ENCODE measurements around the gene CMPK2. TPM values are rescaled to one million over a fixed set of nuclear protein-coding genes. Genes with fewer than 3 reads are reported as not detected.
A peak's percentile ranks its signal among the peaks of the same experiment; 100 is the strongest.

Gene CMPK2
- total RNA-seq (2014; rRNA removed) = 5.0 and 6.5 TPM in 2 replicates
- percentile 48 among the genes with signal in this experiment for Bru-seq, nascent RNA
- percentile 56 among the genes with signal in this experiment for BruChase-seq, experiment 1, labeled RNA remaining after a 6-hour chase
- percentile 67 among the genes with signal in this experiment for BruChase-seq, experiment 2, labeled RNA remaining after a 2-hour chase
- long read RNA-seq, transcript CMPK2-206 (5 exons, 2,417 nt) = minor isoform, 19 of 154 reads
- long read RNA-seq, transcript CMPK2-201 (5 exons, 2,884 nt) = major isoform, 112 of 154 reads
- long read RNA-seq, partial matches to known transcripts = 5 of 154 reads
- long read RNA-seq, other reads (novel, unspliced or antisense) = 18 of 154 reads

GRCh38 chr2:6865346-6866274 is at the start of gene CMPK2:
CMPK2 (minus strand) TSS chr2:6865907; CDS start chr2:6865696, 211 bp downstream.
- H2AFZ ChIP-seq (ENCODE audit: low read length) = peak within 1 kb of the TSS; percentile 94
- 0 out of 2 replicates have a peak, but pooled peaks cover 3% of the 10 kb centered on the region for H3K27me3 ChIP-seq (ENCODE audit: low read length)
- H3K4me2 ChIP-seq (ENCODE audit: low read length) = peak within 1 kb of the TSS; percentile 98
- peaks cover 13% of the 10 kb centered on the region for H3K4me1 ChIP-seq (ENCODE audit: insufficient read depth, low read length)
- H3K27ac ChIP-seq (ENCODE audit: low read length) = 0 out of 2 replicates have a peak within 1 kb of the TSS, but pooled peaks have one; percentile 12
- H3K9me3 ChIP-seq (ENCODE audit: low read length) = no peaks in the 10 kb centered on the region
- ChIA-PET POLR2A (ENCODE audit: unreplicated experiment) (no interaction called here), CTCF (interaction anchor here (0.6 to 1.2 kb wide), 5 partner anchors 10 to 823 kb away, joined by 3 to 4 read pairs (median 3); no protein-coding TSS in a partner anchor)
- no peaks in the 10 kb centered on the region for H3F3A ChIP-seq (ENCODE audit: low read length, unreplicated experiment)
- no TSS peak for BruUV-seq (replicated peaks)
- DNase-seq = peak; percentile 67
- intact Hi-C loops (cut with micrococcal nuclease) = loop anchor here (1.0 kb wide), 1 partner anchor 39 kb away; no protein-coding TSS in a partner anchor
- ATAC-seq = peak; percentile 58
- no peaks in the 10 kb centered on the region for H3K79me2 ChIP-seq (ENCODE audit: low read length)
- peak within 1 kb of the TSS; percentile 76 for H3K4me3 ChIP-seq (ENCODE audit: low read length)
- H3K9me2 ChIP-seq (replicated peaks; ENCODE audit: low read length) = no peaks in the 10 kb centered on the region
- TF ChIP-seq EZH2 (IDR thresholded peaks at IDR 0.05; ENCODE audit: low read length, unreplicated experiment) (no peak), EZH2phosphoT487 (IDR thresholded peaks at IDR 0.05; ENCODE audit: borderline replicate concordance, low read length) (no peak), CTCF (conservative IDR thresholded peaks at IDR 0.05; ENCODE audit: low read depth, low read length) (no peak; the same call in 1 of the 2 replicates)
- peak within 1 kb of the TSS; percentile 77 for H3K9ac ChIP-seq (ENCODE audit: low read length)
- no peaks in the 10 kb centered on the region for H4K20me1 ChIP-seq (ENCODE audit: low read length)
- no peaks in the 10 kb centered on the region for H3K36me3 ChIP-seq (ENCODE audit: low read depth, low read length)

- DNase-seq (no peak), ATAC-seq (no peak)
- peak overlapping the region; percentile 9; the same call in 1 of the 2 replicates for H3K9ac ChIP-seq (ENCODE audit: low read length)
- no peaks in the 10 kb centered on the region for H3F3A ChIP-seq (ENCODE audit: low read length, unreplicated experiment)
- POLR2A ChIA-PET (ENCODE audit: unreplicated experiment) = interaction anchor here (0.6 to 0.7 kb wide), 4 partner anchors 9 to 167 kb away, joined by 3 to 5 read pairs (median 4); no protein-coding TSS in a partner anchor
- no peaks in the 10 kb centered on the region for H3K36me3 ChIP-seq (ENCODE audit: low read depth, low read length)
- no peak overlapping the region for H2AFZ ChIP-seq (ENCODE audit: low read length)
- H3K79me2 ChIP-seq (ENCODE audit: low read length) = peaks cover 15% of the 10 kb centered on the region; the same call in 1 of the 2 replicates
- intact Hi-C loops (cut with micrococcal nuclease) = loop anchor here (2.0 to 5.0 kb wide), 4 partner anchors 61 to 167 kb away; no protein-coding TSS in a partner anchor
- H3K4me3 ChIP-seq (ENCODE audit: low read length) = no peak overlapping the region
- peak overlapping the region; percentile 93 for H3K27ac ChIP-seq (ENCODE audit: low read length)
- BruUV-seq (replicated peaks) = no TSS peak
- no peaks in the 10 kb centered on the region for H3K27me3 ChIP-seq (ENCODE audit: low read length)
- H3K4me2 ChIP-seq (ENCODE audit: low read length) = no peak overlapping the region
- TF ChIP-seq CTCF (conservative IDR thresholded peaks at IDR 0.05; ENCODE audit: low read depth, low read length) = no peak
- no peak for TF ChIP-seq EZH2phosphoT487 (IDR thresholded peaks at IDR 0.05; ENCODE audit: borderline replicate concordance, low read length)
- TF ChIP-seq EZH2 (IDR thresholded peaks at IDR 0.05; ENCODE audit: low read length, unreplicated experiment) = no peak
- peaks cover 38% of the 10 kb centered on the region for H3K4me1 ChIP-seq (ENCODE audit: insufficient read depth, low read length)
- H3K9me3 ChIP-seq (ENCODE audit: low read length) = no peaks in the 10 kb centered on the region
- CTCF ChIA-PET = interaction anchor here (0.6 to 1.0 kb wide), 2 partner anchors 119 to 609 kb away, joined by 3 read pairs; no protein-coding TSS in a partner anchor
- H4K20me1 ChIP-seq (ENCODE audit: low read length) = peaks cover 11% of the 10 kb centered on the region; the same call in 1 of the 2 replicates
- no peaks in the 10 kb centered on the region for H3K9me2 ChIP-seq (replicated peaks; ENCODE audit: low read length)
These were observed 49.7 kb upstream of the CMPK2 start for GRCh38 chr2:6915399-6915798.
